HL-60/S4 treated with phorbol 12-myristate 13-acetate at 8.2 ng/mL for 4 days and 3 days (cell line): Measurements from ENCODE around the gene CD3D.

Source experiments
- in situ Hi-C: fragments of 300-500 bp; cut with MboI; formaldehyde crosslinking; loops from 2 replicates; pipeline ENCODE4 v1.15.0; 2022; ENCODE audit warnings: low sequenced_read_pairs

Gene CD3D

GRCh38 chr11:118304568-118305248 lies 37.8 kb downstream of the CD3D start, which contains the start of gene CD3E:
Gene CD3E, plus strand, starts transcription at chr11:118304730. Its CDS starts 223 bp downstream, at chr11:118304953.
- in situ Hi-C loops, result loop anchor here (10.0 kb wide), 1 partner anchor 50 kb away; the partner anchor contains the start of gene UBE4A

- in situ Hi-C loops, result loop anchor here (10.0 kb wide), 1 partner anchor 51 kb away; the partner anchor contains the start of gene UBE4A
These were observed 38.3 kb downstream of the CD3D start for GRCh38 chr11:118304227-118304567.

- in situ Hi-C loops, result loop anchor here (10.0 kb wide), 1 partner anchor 53 kb away; the partner anchor contains the start of gene UBE4A
These were observed 40.8 kb downstream of the CD3D start for GRCh38 chr11:118301600-118302195.

GRCh38 chr11:118295815-118296454 lies 46.6 kb downstream of the CD3D start:
- in situ Hi-C loops, result no loop called here

GRCh38 chr11:118295199-118295598 lies 47.3 kb downstream of the CD3D start:
- in situ Hi-C loops, result no loop called here

GRCh38 chr11:118294053-118294452 lies 48.5 kb downstream of the CD3D start:
- in situ Hi-C loops, result no loop called here

GRCh38 chr11:118291477-118292135 lies 50.9 kb downstream of the CD3D start:
- in situ Hi-C loops, result no loop called here

GRCh38 chr11:118290923-118291322 lies 51.6 kb downstream of the CD3D start:
- in situ Hi-C loops, result no loop called here

- in situ Hi-C loops, result no loop called here
These were observed 53.1 kb downstream of the CD3D start for GRCh38 chr11:118289401-118289800.
